ENCODE results near the gene MACROD2. TPM values are rescaled to one million over a fixed set of nuclear protein-coding genes. Genes with fewer than 3 reads are reported as not detected.

MACROD2 gene
- total RNA-seq, 4 donors from 2014 or later = 4.6 to 33.0 (median 8.3) TPM

- no peak overlapping the region for H3K4me3 ChIP-seq
- DNase-seq = no peak
- H3K27me3 ChIP-seq = no peaks in the 10 kb centered on the region
- in situ Hi-C loops (cut with MboI; ENCODE audit: low pct_ligation_motif_present in 1 of 4, low pct_unique_long_range_greater_than_20kb in 1 of 4, low sequenced_read_pairs in 3 of 4) (no loop called here), intact Hi-C loops (cut with DNase I; ENCODE audit: low total_unique reads) (no loop called here)
- TF ChIP-seq CTCF (IDR thresholded peaks at IDR 0.05) (no peak), POLR2AphosphoS5 (IDR thresholded peaks at IDR 0.05) (no peak), EP300 (IDR thresholded peaks at IDR 0.05; ENCODE audit: low read depth) (no peak), POLR2A (IDR thresholded peaks at IDR 0.05) (no peak)
- WGBS, 2 donors (ENCODE audit: low coverage in 1 of 2) = 88 to 91% methylated on average over 3 of the region's 3 CpGs
- H3K9me3 ChIP-seq = no peaks in the 10 kb centered on the region
- no peaks in the 10 kb centered on the region for H3K36me3 ChIP-seq
- H3K4me1 ChIP-seq = no peaks in the 10 kb centered on the region
- no peak overlapping the region for H3K27ac ChIP-seq
Observed at GRCh38 chr20:14568701-14569100, 573.4 kb downstream of the MACROD2 start.

- WGBS, 2 donors (ENCODE audit: low coverage in 1 of 2) = 75 to 94% methylated on average over 2 of the region's 2 CpGs
- TF ChIP-seq POLR2AphosphoS5 (IDR thresholded peaks at IDR 0.05) (no peak), EP300 (IDR thresholded peaks at IDR 0.05; ENCODE audit: low read depth) (no peak), POLR2A (IDR thresholded peaks at IDR 0.05) (no peak), CTCF (IDR thresholded peaks at IDR 0.05) (no peak)
Observed at GRCh38 chr20:14569641-14570040, 574.3 kb downstream of the MACROD2 start.

GRCh38 chr20:14570811-14571210, 575.5 kb downstream of the MACROD2 start:
- H3K36me3 ChIP-seq = no peaks in the 10 kb centered on the region
- 52 to 65% methylated on average over 2 of the region's 2 CpGs for WGBS, 2 donors (ENCODE audit: low coverage in 1 of 2)
- no peaks in the 10 kb centered on the region for H3K9me3 ChIP-seq
- intact Hi-C loops (cut with DNase I; ENCODE audit: low total_unique reads) = no loop called here
- no peak for TF ChIP-seq CTCF (IDR thresholded peaks at IDR 0.05)
- no peak for TF ChIP-seq POLR2A (IDR thresholded peaks at IDR 0.05)
- no peak for TF ChIP-seq POLR2AphosphoS5 (IDR thresholded peaks at IDR 0.05)
- TF ChIP-seq EP300 (IDR thresholded peaks at IDR 0.05; ENCODE audit: low read depth) = no peak
- no peak overlapping the region for H3K27ac ChIP-seq
- in situ Hi-C loops (cut with MboI; ENCODE audit: low pct_ligation_motif_present in 1 of 4, low pct_unique_long_range_greater_than_20kb in 1 of 4, low sequenced_read_pairs in 3 of 4) = no loop called here
- no peak overlapping the region for H3K4me3 ChIP-seq
- H3K27me3 ChIP-seq = no peaks in the 10 kb centered on the region
- DNase-seq = no peak
- no peaks in the 10 kb centered on the region for H3K4me1 ChIP-seq

More at GRCh38 chr20:14569641-14570040, 574.3 kb downstream of the MACROD2 start:
- no peaks in the 10 kb centered on the region for H3K27me3 ChIP-seq
- no peaks in the 10 kb centered on the region for H3K4me1 ChIP-seq
- no peak overlapping the region for H3K27ac ChIP-seq
- no peak overlapping the region for H3K4me3 ChIP-seq
- in situ Hi-C loops (cut with MboI; ENCODE audit: low pct_ligation_motif_present in 1 of 4, low pct_unique_long_range_greater_than_20kb in 1 of 4, low sequenced_read_pairs in 3 of 4) = no loop called here
- intact Hi-C loops (cut with DNase I; ENCODE audit: low total_unique reads) = no loop called here
- H3K36me3 ChIP-seq = no peaks in the 10 kb centered on the region
- no peak for DNase-seq
- H3K9me3 ChIP-seq = no peaks in the 10 kb centered on the region

GRCh38 chr20:14573676-14574075, 578.4 kb downstream of the MACROD2 start:
- Histone ChIP-seq H3K27me3 (no peaks in the 10 kb centered on the region), H3K4me3 (no peak overlapping the region), H3K9me3 (no peaks in the 10 kb centered on the region), H3K27ac (no peak overlapping the region), H3K36me3 (no peaks in the 10 kb centered on the region), H3K4me1 (no peaks in the 10 kb centered on the region)
- no peak for TF ChIP-seq EP300 (IDR thresholded peaks at IDR 0.05; ENCODE audit: low read depth)
- TF ChIP-seq POLR2A (IDR thresholded peaks at IDR 0.05) = no peak
- TF ChIP-seq POLR2AphosphoS5 (IDR thresholded peaks at IDR 0.05) = no peak
- no peak for TF ChIP-seq CTCF (IDR thresholded peaks at IDR 0.05)
- in situ Hi-C loops (cut with MboI; ENCODE audit: low pct_ligation_motif_present in 1 of 4, low pct_unique_long_range_greater_than_20kb in 1 of 4, low sequenced_read_pairs in 3 of 4) = no loop called here
- 67% methylated on average over 3 of the region's 3 CpGs; no CpG with 5 or more reads in 1 of the 2 donors for WGBS, 2 donors (ENCODE audit: low coverage in 1 of 2)
- DNase-seq = no peak
- intact Hi-C loops (cut with DNase I; ENCODE audit: low total_unique reads) = no loop called here
